Hepatocyte (in vitro differentiated cells): ENCODE measurements around the gene SCNN1G.

Experiments used
- EZH2 ChIP-seq: fragments of 200-600 bp; sonication (generic); IDR thresholded peaks from 2 replicates; pipeline ENCODE4 v1.6.1; 2016; ENCODE audit warnings: antibody characterized with exemption, mild to moderate bottlenecking, borderline replicate concordance
- EZH2phosphoT487 ChIP-seq: fragments of 200-600 bp; sonication (generic); IDR thresholded peaks from one replicate; pipeline ENCODE4 v1.6.1; 2018; ENCODE audit warnings: antibody characterized with exemption, mild to moderate bottlenecking, low read depth, moderate library complexity; ENCODE audit not compliant: unreplicated experiment, severe bottlenecking
- TF ChIP-seq, protein P1 (sequence below): fragments of 200-600 bp; sonication (generic); IDR thresholded peaks from 2 replicates; pipeline ENCODE4 v1.5.1; 2016; ENCODE audit warnings: antibody characterized with exemption, mild to moderate bottlenecking; ENCODE audit not compliant: poor library complexity

DNA sequence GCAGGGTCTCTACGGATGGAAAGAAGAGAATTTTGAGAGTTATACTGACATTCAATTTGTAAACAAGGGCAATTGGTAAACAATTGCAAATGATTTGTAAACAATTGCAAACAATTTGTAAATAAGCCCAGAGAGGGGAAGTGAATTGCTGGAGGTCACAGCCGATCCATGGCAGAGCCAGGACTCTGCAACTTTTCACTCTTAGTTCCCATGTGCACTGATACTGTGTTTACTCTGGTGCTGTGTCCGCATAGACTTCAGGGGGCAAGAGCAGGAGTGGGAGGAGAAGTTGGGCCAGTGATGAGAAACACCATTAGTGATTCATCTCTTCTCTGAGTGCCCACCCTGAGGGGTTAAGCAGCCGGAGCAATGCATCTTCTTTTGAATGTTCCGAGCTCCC is 14.0 kb downstream of the SCNN1G start:
- TF ChIP-seq, protein P1, sequence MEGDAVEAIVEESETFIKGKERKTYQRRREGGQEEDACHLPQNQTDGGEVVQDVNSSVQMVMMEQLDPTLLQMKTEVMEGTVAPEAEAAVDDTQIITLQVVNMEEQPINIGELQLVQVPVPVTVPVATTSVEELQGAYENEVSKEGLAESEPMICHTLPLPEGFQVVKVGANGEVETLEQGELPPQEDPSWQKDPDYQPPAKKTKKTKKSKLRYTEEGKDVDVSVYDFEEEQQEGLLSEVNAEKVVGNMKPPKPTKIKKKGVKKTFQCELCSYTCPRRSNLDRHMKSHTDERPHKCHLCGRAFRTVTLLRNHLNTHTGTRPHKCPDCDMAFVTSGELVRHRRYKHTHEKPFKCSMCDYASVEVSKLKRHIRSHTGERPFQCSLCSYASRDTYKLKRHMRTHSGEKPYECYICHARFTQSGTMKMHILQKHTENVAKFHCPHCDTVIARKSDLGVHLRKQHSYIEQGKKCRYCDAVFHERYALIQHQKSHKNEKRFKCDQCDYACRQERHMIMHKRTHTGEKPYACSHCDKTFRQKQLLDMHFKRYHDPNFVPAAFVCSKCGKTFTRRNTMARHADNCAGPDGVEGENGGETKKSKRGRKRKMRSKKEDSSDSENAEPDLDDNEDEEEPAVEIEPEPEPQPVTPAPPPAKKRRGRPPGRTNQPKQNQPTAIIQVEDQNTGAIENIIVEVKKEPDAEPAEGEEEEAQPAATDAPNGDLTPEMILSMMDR, result no peak
- TF ChIP-seq EZH2phosphoT487 (no peak), EZH2 (no peak)
